HG03175 (cell line): ENCODE data around the gene COL4A4.
A peak's percentile ranks its signal among the peaks of the same experiment; 100 is the strongest.

Experiments used
- ATAC-seq: cut with Tn5 transposase; IDR thresholded peaks from one replicate; pipeline ENCODE4 v1.9.1; 2021; ENCODE audit warnings: mild to moderate bottlenecking, moderate library complexity; ENCODE audit not compliant: unreplicated experiment

Gene COL4A4

DNA sequence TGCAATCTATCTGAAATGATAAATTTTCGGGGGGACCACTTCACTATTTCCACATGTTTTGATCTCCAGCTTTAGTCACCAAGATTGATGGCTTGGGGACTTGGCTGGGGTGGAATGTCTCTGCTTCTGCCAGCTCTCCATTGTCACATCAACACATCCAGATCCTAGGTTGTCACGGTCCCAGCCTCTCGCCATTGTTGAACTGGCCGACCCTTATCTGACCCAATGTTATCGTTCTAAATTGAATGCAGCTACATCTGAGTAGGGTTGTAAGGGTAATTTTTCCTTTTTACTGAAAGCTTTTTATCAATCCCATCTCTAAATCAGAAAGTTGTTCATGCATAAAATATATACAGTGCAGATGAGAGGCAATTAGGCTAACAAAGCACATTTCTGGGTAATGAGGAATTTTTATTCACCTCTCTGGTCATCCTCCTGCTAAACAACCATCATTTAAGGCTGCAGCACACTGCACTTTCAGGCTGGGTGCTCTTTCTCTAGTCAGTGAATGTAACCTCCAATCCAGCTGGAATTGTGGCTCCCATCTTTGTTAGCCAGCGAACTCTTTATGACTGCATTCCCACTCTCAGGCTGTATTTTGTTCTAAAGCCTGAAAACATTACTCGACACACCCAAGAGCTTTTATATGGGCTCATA, 128.2 kb downstream of the COL4A4 start:
- no peak for ATAC-seq

DNA sequence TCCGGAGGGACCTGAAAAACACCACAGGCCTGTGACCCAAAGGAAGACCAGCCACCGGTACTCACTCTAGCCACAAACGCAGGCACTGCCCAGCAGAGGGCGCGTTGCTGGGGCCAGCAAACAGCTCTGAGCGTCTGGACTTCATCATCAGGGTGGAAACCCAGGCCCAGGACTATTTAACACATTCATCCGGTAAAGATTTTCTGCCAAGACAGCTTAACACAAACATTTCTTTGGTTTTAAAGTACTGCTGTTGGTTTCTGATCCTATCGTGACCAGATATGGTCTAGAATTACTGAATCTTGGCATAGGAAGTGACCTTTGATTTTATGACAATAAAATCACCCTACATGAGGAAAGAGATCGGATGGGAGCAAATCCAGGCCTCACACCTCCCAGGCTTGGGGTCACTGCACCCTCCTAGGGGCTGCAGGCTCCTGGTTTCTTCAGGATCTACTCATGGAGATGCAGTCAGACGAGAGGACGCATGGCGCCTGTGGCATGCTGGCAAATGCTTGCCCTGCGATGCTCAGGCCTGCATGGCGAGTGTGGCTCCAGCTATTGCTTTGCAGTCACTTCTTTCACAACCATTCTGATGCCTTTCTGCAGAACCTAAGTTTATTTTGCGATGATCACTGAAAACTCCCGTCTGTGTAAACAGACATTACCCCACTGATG, 130.4 kb downstream of the COL4A4 start:
- ATAC-seq = peak; percentile 84

DNA sequence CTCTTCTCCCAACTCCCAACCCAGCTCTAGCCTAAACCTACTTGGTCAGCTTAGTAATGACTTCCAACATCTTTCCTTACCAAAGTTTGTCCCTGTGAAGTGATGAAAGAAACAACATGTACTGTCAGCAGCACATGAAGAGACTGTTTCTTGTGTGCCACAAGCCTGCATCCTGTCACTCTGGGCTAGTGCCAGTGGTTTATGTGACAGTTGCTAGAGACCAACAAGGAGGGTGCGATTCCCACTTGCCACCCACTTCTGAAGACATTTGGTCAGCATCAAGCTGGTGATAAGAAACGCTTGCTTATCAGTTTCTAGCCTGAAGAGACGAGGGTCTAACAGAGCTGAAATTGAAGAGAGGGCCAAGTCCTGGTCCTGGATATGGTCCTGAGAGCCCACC, 132.6 kb downstream of the COL4A4 start:
- ATAC-seq = no peak

DNA sequence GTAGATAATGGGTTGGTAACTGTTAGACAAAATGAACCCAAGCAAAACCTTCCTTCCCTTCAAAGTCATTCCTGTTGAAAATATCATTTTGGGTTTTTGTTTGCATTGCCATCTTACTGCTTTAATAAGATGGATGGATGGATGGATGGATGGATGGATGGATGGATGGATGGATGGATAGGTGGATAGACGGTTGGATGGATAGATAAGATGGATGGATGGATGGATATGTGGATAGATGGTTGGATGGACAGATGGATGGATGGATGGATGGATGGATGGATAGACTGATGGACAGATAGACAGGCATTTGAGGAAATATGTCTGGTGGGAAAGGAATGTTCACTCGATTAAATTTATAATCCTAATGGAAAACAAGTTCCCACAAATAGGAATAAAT, 133.2 kb downstream of the COL4A4 start:
- no peak for ATAC-seq

DNA sequence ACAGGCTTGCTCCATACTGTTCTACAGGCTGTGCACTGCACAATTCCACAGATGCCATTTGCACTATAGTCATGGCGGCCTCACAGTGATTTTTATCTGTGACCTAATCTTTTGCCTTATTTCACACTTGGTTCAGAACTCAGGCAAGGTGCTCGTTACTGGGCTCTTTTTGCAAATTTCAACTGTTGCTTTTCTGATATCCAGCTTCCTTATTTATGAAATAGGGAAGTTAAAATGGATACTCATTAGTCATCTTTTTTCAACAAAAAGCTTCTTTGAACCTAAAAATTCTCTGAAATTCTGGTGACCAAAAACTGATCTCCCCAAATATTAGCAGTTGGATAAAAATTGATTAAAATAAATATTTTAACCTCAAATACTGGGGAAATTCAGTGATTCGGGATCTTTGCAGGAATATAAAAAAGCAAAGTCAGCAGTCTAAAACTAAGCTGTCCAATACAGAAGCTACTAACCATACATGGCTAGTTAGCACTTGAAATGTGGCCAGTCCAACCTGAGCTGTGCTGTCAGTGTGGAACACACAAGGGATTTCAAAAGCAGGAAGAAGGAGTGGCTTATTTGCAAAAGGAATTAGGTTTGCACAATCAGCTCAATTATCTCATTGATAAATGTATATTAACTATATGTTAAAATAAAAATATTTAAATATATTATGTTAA, 134.4 kb downstream of the COL4A4 start:
- ATAC-seq = no peak

DNA sequence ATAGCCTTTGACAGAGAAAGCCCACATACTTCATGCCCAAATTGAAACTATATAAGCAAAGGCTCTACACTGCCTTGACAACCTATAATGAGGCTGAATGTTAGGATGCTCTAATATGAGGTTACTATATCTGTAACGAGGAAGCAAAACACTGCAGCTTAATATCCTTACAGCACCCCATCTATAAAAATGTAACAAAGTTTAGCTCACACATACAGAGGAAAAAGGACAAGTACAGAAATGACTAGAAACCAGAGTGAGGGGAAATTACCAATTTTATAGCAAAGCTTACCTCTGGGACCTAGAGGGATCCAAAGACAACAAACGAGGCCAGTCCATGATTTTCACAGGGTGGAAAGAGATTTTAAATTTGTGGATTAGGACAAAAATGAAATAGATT, 138.5 kb downstream of the COL4A4 start:
- ATAC-seq = peak; percentile 65

DNA sequence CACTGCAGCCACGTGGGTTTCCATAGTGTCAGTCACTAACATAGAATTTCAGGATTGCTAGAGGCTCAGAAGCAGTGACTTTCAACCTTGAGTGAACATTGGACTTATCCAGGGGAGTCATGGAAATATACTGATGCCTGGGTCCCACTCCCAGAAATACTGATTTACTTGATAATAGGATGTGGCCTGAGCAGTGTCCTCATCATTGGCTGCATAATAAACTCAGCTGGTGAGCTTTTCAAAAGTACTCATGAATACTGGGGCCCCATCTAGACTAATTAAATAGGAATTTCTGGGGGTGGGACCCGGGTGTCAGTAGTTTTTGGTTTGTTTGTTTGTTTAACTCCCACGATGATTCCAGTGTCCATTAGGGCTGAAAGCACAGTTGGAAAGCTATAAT, 141.4 kb downstream of the COL4A4 start:
- no peak for ATAC-seq

DNA sequence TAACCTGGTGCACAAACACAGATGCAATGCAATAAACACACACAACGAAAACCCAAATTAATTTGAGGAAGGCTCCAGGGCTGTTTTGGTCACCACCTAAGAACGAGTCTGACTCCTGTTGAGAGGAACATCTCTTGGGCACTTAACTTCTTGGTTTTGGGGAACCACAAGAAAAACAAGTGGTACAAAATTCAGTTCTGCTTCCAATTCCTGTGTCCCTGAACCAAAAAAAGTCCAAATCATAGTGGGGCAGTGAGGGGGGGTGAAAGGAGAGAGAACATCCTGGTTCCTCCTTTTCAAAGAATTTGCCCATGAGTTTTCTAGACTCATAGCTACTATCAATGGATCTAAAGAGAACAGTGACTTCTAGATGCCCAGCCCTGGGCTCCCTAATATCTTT, 143.6 kb downstream of the COL4A4 start:
- no peak for ATAC-seq

DNA sequence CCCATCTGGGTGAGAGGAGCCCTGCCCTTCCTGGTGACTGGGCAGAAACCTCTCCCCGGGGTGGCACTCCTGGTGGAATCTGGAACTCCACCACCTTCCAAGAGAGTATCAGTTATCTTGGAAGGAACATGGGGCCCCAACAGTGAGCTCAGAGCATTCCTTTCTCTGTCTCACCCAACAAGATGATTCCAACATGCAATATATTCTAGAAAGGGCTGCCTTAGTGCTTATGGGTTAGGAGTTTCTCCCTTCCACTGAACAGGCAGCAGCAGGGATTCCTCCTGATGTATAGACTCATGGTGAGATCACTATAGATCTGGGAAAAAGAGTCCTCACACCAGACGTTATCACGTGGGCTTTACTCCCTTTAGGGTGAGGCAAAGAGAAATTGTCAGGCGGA, 147.1 kb downstream of the COL4A4 start:
- no peak for ATAC-seq

DNA sequence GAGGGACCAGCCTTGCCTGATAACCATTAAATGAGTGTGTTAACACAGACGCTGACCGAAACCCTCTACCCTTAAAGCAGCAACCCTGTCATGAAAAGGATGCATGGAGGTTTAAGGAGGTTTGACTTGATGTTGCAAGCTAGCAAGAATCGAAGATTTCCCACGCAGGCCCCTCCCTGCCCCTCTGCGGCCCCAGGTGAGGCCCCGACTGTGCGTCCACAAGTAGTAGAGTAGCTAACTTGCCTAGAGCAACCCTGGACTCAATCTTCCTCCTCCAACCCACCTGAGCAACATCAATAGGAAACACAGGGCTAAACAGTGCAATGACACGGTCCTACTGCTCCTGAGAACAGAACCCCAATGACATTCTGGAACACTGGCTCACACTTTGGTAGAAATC, 150.1 kb downstream of the COL4A4 start:
- no peak for ATAC-seq

DNA sequence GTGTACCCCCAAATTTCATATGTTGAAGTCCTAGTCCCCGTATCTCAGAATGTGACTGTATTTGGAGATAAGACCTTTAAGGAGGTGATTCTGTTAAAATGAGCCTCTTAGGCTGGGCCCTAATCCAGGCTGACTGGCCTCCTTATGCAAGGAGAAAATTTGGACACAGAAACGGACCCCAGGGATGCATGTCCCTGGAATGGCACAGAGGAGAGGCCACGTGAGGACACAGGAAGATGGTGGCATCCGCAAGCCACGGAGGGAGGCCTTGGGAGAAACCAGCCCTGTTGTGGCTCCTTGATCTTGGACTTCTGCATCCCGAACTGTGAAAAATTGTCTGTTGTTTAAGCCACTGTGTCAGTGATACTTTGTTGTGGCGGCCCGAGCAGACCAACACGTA, 150.7 kb downstream of the COL4A4 start:
- ATAC-seq = no peak

DNA sequence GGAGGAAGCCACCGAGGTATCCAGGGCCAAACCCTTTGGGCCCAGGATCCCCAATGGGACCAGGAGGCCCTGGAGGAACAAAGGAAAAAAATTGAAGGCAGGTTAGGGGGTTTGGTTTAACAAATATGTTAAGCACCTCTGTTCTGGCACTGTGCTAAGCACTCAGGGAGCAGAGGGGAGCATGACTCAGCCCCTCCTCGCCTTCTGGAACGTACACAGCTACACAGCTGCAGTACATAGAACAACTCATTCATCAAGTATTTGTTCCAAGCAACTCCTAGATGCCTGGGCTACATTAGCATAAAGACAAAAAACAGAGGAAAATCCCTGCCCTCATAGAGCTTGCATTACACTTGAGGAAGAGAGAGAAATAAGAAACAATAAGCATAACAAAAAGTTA, 153.6 kb downstream of the COL4A4 start:
- ATAC-seq = no peak

DNA sequence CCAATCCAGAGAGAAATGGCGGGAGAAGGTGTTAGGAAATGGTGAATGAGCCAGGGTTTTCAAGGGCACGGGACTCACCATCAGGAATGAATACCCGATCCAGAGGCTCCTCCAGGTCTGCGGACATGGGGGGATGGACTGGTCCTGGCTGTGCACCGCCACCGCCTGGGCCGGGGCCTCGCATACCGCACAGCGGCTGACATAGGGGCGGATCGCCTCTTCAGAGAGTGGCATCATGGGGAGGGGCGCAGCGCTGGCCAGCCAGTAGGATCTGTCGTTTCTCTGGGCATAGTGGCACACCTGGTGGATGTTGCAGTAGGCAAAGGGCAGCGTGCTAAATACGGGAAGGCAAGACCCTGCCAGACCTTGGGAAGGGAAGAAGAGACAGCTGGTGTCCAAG, 156.1 kb downstream of the COL4A4 start:
- ATAC-seq = no peak

DNA sequence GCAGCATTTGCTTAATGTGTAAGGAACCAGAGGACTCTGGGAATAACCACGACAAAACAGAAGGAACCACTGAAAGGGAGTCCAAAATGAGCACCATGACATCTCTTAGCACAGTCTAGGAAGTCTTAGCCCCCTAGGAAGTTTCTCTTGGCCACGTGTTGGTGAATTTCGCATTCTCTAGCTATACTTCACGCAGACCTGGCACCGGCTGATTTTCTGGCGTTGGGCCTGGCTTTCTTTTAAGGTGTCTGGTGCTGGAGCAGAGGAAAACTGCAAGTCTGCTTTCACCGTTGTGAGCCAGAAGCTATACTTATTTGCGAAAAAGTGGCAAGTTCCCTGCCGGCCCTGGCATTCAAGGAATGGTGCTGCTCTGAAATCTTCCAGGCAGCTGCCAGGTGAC, 156.9 kb downstream of the COL4A4 start:
- no peak for ATAC-seq

DNA sequence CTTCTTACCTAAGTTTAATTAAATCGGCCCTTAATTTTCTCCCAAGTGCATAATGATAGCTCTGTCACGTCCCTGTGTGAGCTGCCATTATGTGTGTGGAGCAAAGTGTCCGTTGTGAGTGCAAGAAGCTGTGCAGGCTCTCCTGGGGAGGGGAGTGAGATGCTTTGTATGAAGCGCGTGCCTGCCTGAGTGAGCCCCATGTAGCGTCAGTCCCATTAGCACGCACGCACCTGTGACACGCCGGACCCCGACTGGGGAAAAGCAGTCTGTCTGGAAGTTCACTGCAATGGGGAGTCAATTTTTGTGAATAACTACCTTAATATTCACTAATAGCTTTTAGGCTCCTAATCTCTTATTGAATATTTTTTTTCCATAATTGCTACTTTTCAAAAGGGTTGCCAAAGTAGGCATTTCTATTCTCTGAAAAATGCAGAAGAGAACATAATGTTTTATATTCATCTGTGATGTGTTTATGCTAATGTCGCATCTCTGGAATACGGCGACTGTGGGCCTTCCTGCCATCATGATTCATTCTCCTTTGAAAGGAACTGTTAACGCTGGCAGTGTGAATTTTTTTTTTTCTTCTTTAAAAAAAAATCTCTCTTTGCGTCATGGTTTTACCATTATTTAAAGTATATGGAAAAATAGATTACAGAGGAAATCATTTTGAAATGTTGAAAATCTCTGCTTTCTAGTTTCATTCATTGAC, 157.7 kb downstream of the COL4A4 start:
- no peak for ATAC-seq

DNA sequence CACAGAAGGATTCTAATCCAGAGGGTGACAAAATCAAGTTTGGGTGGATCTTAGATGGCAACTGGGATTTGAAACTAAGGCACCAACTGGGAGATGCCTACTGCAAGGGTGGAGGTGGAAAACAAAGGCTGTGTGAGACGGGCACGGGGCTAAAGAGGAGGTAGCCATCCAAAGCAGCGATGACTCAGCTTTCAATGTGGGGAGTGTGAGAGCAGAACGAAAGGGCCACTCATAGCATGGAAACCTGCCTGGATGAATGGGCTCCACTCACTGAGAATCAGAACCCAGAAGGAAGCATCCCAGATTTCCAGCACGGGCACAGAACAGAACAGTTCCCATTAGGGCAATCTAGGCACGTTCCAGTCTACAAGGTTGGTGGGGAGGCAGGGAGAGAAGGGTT, 159.5 kb downstream of the COL4A4 start:
- no peak for ATAC-seq

DNA sequence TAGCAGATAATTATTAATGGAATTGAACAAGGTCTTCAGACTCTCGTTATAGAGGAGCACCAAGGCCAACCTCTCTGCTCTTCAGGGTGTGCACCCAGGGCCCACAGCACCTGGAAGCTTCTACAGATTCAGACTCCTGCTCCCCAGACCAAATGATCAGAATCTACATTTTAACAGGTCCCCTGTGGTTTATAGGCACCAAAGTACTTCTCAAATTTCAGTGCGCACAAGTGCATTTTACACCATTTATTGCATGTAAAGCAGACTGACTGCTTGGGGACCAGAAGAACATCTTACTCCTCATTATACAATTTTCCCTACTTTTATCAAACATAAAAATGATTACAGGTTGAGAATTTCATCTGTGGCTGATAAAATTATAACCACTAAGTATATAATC, 163.9 kb downstream of the COL4A4 start:
- no peak for ATAC-seq

DNA sequence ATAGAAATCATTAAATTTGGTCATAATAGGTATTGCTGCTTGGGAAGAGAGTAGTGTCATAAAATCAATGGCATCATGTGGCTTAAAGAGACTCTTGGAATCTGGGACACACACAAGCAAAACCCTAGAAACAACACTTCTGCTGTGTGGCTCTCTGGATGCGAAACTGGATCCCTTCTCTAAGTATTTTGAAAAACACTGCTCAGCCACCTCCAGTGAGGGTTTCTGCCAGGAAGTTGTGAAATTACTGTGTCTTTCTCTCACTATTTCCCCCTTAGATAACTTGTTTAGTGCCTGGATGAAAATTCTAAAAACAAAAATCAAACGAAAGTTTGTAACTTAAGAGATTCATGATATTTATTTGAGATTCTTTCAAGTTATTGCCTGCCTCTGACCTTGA, 164.3 kb downstream of the COL4A4 start:
- no peak for ATAC-seq

DNA sequence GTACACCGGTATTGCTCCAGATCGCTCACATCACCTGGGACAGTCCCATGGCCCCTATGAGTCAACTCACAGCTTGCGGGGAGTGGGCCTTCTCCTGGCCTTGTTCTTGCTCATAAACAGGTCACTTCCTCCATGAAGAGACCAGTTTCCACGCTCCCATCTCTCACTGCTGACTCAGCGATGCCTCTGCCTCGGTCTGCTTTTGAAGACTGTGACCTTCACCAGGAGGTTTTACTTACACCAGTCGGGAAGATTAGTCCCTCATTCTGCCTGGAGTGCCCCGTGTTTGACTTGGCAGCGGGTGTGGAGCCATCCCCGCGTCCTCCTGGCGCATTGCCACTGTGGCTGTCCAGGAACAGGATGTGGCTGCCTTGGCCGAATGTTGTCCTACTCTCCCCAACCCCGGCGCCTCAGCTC, 168.4 kb downstream of the COL4A4 start:
- no peak for ATAC-seq

DNA sequence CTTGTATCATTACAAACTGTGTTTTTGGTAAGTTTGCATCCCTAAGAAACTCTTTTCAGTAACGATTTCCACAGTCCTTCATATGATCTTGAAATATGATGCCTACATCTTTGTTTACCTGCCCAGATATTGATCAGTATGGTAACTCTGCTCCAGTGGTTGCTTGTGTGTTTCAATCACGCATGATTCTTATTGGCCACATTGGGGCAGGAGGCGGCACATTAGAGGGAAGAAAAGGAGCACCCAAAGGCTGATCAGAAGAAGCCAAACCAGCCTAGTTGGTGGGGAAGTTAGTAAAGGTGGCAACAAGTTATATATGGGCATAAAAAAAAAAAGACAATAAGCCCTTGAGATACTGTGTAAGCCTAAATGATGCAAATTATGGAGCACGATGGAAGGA, 169.2 kb downstream of the COL4A4 start:
- no peak for ATAC-seq

DNA sequence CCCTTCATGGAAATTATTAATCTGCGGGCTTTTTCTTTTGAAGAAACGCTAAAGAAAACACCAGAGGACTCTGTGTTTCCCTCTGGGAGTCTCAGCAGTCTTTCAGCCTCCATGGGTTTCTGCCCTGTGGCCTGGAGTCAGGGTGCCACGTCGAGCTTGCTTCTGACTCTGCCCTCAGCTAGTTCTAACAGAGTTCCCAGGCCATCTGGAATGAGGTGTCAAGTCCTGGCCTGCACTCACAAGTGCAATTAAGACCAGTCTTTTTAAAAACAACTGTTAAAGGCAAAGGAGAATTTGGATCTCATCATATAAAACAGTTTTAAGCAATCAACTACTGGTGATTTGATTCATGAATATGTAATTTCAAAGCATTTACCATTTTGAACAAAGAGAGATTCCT, 170.8 kb downstream of the COL4A4 start:
- ATAC-seq = no peak

DNA sequence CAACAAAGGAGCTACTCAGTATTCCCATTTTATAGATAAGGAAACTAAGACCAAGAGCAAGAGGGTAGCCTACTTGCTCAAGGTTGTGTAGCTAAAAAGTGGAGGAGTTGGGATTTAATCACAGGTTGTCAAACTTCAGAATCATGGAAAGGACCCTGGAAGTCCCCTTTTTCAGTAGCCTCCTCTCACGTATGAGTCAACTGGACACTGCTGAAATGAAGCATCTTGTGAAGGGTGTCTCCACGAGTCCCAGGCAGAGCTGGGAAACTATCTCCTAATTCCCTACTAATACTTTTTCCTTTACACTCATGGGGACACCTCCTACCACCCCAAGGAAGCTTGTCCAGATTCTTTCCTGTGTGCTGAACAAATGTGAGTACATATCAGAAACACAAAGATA, 172.3 kb downstream of the COL4A4 start:
- no peak for ATAC-seq
